DOHH2 (cell line): ENCODE data around the gene BRIP1.

Experiments used
- CTCF ChIP-seq: fragments of 200-600 bp; sonication (generic); IDR thresholded peaks from one replicate; pipeline ENCODE4 v1.5.1; 2014; ENCODE audit warnings: antibody characterized with exemption, mild to moderate bottlenecking, low read depth, low read length; ENCODE audit not compliant: poor library complexity, severe bottlenecking
- EZH2phosphoT487 ChIP-seq: fragments of 200-600 bp; sonication (generic); IDR thresholded peaks from 2 replicates; pipeline ENCODE4 v1.6.1; 2017; ENCODE audit warnings: borderline replicate concordance, mild to moderate bottlenecking, antibody characterized with exemption, low read length, moderate library complexity, mixed read lengths

- no peak for TF ChIP-seq CTCF
- TF ChIP-seq EZH2phosphoT487, result no peak
Measured at GRCh38 chr17:61710546-61710945, 152.8 kb downstream of the BRIP1 start.
